ENCODE data around the gene CDC45. TPM values are rescaled to one million over a fixed set of nuclear protein-coding genes. Genes with fewer than 3 reads are reported as not detected.

CDC45 gene
- total RNA-seq, 4 donors from 2014 or later: 0.95 to 1.4 (median 1.2) TPM; not detected in 1

- TF ChIP-seq, protein P1, sequence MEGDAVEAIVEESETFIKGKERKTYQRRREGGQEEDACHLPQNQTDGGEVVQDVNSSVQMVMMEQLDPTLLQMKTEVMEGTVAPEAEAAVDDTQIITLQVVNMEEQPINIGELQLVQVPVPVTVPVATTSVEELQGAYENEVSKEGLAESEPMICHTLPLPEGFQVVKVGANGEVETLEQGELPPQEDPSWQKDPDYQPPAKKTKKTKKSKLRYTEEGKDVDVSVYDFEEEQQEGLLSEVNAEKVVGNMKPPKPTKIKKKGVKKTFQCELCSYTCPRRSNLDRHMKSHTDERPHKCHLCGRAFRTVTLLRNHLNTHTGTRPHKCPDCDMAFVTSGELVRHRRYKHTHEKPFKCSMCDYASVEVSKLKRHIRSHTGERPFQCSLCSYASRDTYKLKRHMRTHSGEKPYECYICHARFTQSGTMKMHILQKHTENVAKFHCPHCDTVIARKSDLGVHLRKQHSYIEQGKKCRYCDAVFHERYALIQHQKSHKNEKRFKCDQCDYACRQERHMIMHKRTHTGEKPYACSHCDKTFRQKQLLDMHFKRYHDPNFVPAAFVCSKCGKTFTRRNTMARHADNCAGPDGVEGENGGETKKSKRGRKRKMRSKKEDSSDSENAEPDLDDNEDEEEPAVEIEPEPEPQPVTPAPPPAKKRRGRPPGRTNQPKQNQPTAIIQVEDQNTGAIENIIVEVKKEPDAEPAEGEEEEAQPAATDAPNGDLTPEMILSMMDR (IDR thresholded peaks at IDR 0.05): no peak
- DNase-seq (ENCODE audit: low spot score) (no peak), ATAC-seq (ENCODE audit: low FRiP score) (no peak)
Observed at GRCh38 chr22:19464975-19465374, 14.7 kb upstream of the CDC45 start.

- TF ChIP-seq, protein P1 (IDR thresholded peaks at IDR 0.05): no peak
- ATAC-seq (ENCODE audit: low FRiP score): no peak
- no peak for DNase-seq (ENCODE audit: low spot score)
Observed at GRCh38 chr22:19466126-19466716, 13.5 kb upstream of the CDC45 start.

- TF ChIP-seq, protein P1 (IDR thresholded peaks at IDR 0.05): no peak
- ATAC-seq (ENCODE audit: low FRiP score) (no peak), DNase-seq (ENCODE audit: low spot score) (no peak)
Observed at GRCh38 chr22:19466848-19467752, 12.6 kb upstream of the CDC45 start.

- DNase-seq (ENCODE audit: low spot score): no peak
- TF ChIP-seq, protein P1 (IDR thresholded peaks at IDR 0.05): no peak
- ATAC-seq (ENCODE audit: low FRiP score): no peak
Observed at GRCh38 chr22:19467912-19468311, 11.8 kb upstream of the CDC45 start.

- DNase-seq (ENCODE audit: low spot score) (no peak), ATAC-seq (ENCODE audit: low FRiP score) (no peak)
- TF ChIP-seq, protein P1 (IDR thresholded peaks at IDR 0.05): no peak
Observed at GRCh38 chr22:19469421-19469820, 10.3 kb upstream of the CDC45 start.

- TF ChIP-seq, protein P1 (IDR thresholded peaks at IDR 0.05): no peak
- ATAC-seq (ENCODE audit: low FRiP score) (no peak), DNase-seq (ENCODE audit: low spot score) (no peak)
Observed at GRCh38 chr22:19470010-19470409, 9.7 kb upstream of the CDC45 start.

Measured in omental fat pad (tissue), 4 donors.